ENCODE measurements around the gene SLC41A2. TPM values are rescaled to one million over a fixed set of nuclear protein-coding genes. Genes with fewer than 3 reads are reported as not detected.
A peak's percentile ranks its signal among the peaks of the same experiment; 100 is the strongest.

SLC41A2 gene
- total and polyA plus RNA-seq, 2 donors (not counting 1 experiment from before 2014, with no cell fraction given) = 0.51 to 13.0 TPM

- Mint-ChIP-seq H3K4me1 (peaks cover 30% of the 10 kb centered on the region), H3K4me3 (no peak overlapping the region), H3K27me3 (no peaks in the 10 kb centered on the region), H3K27ac (no peak overlapping the region), H3K9me3 (ENCODE audit: insufficient read depth) (no peaks in the 10 kb centered on the region)
- Histone ChIP-seq H4K20me1 (ENCODE audit: control insufficient read depth, insufficient read depth, low read length, poor library complexity, severe bottlenecking) (no peaks in the 10 kb centered on the region), H3K9me3 (ENCODE audit: control extremely low read depth in 1 of 3, control insufficient read depth in 2 of 3, insufficient read depth in 1 of 3, low read length in 2 of 3) (peaks cover 0 to 6% (median 0%) of the 10 kb centered on the region in 3 donors), H3K36me3 (replicated peaks in 1 of 2; ENCODE audit: control extremely low read depth in 1 of 2, control insufficient read depth in 1 of 2, extremely low read depth in 1 of 2, insufficient read depth in 2 of 2, low read length in 1 of 2) (no peaks in the 10 kb centered on the region), H3K4me3 (ENCODE audit: control extremely low read depth in 1 of 5, extremely low read depth in 1 of 5, insufficient read depth in 1 of 5, low read depth in 2 of 5, low read length in 4 of 5) (no peak overlapping the region), H3K4me1 (ENCODE audit: control insufficient read depth in 2 of 2, insufficient read depth in 2 of 2, low read length in 2 of 2) (peaks cover 24 to 32% of the 10 kb centered on the region in 2 donors), H3K79me2 (ENCODE audit: control insufficient read depth, insufficient read depth, low read length) (no peaks in the 10 kb centered on the region), H3K9ac (ENCODE audit: low read length) (no peak overlapping the region), H2AFZ (ENCODE audit: insufficient read depth, low read depth, low read length, poor library complexity, severe bottlenecking) (no peak overlapping the region), H3K27ac (ENCODE audit: low read length in 2 of 2) (no peak overlapping the region), H3K4me2 (replicated peaks; ENCODE audit: low read depth, low read length, poor library complexity, severe bottlenecking) (no peak overlapping the region), H3K27me3 (replicated peaks in 1 of 4; ENCODE audit: control extremely low read depth in 1 of 4, control insufficient read depth in 3 of 4, insufficient read depth in 4 of 4, low read length in 3 of 4) (no peaks in the 10 kb centered on the region)
- POLR2A ChIA-PET = no interaction called here
- DNase-seq (no peak), ATAC-seq (ENCODE audit: low read depth) (no peak)
- CTCF ChIA-PET = interaction anchor here (1.0 to 1.5 kb wide), 2 partner anchors 9 to 17 kb away, joined by 3 to 5 read pairs; no protein-coding TSS in a partner anchor
- intact Hi-C loops (cut with micrococcal nuclease) = no loop called here
- TF ChIP-seq, protein P1, sequence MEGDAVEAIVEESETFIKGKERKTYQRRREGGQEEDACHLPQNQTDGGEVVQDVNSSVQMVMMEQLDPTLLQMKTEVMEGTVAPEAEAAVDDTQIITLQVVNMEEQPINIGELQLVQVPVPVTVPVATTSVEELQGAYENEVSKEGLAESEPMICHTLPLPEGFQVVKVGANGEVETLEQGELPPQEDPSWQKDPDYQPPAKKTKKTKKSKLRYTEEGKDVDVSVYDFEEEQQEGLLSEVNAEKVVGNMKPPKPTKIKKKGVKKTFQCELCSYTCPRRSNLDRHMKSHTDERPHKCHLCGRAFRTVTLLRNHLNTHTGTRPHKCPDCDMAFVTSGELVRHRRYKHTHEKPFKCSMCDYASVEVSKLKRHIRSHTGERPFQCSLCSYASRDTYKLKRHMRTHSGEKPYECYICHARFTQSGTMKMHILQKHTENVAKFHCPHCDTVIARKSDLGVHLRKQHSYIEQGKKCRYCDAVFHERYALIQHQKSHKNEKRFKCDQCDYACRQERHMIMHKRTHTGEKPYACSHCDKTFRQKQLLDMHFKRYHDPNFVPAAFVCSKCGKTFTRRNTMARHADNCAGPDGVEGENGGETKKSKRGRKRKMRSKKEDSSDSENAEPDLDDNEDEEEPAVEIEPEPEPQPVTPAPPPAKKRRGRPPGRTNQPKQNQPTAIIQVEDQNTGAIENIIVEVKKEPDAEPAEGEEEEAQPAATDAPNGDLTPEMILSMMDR (IDR thresholded peaks at IDR 0.05) = no peak
- no peak for TF ChIP-seq EZH2 (IDR thresholded peaks at IDR 0.05; ENCODE audit: borderline replicate concordance, insufficient read depth, low read depth, low read length, poor library complexity, severe bottlenecking)
- WGBS (ENCODE audit: insufficient coverage) = 92% methylated on average over 8 of the region's 8 CpGs
These were observed 18.6 kb upstream of the SLC41A2 start for GRCh38 chr12:104976703-104977102.

GRCh38 chr12:104975587-104976343, 17.7 kb upstream of the SLC41A2 start:
- intact Hi-C loops (cut with micrococcal nuclease) = no loop called here
- Histone ChIP-seq H3K27ac (ENCODE audit: low read length in 2 of 2) (peak overlapping the region in 1 of 2 donors; percentile 14), H4K20me1 (ENCODE audit: control insufficient read depth, insufficient read depth, low read length, poor library complexity, severe bottlenecking) (no peaks in the 10 kb centered on the region), H3K9ac (ENCODE audit: low read length) (no peak overlapping the region), H2AFZ (ENCODE audit: insufficient read depth, low read depth, low read length, poor library complexity, severe bottlenecking) (no peak overlapping the region), H3K9me3 (ENCODE audit: control extremely low read depth in 1 of 3, control insufficient read depth in 2 of 3, insufficient read depth in 1 of 3, low read length in 2 of 3) (peaks cover 0 to 6% (median 0%) of the 10 kb centered on the region in 3 donors), H3K4me2 (replicated peaks; ENCODE audit: low read depth, low read length, poor library complexity, severe bottlenecking) (peak overlapping the region; percentile 5), H3K4me1 (ENCODE audit: control insufficient read depth in 2 of 2, insufficient read depth in 2 of 2, low read length in 2 of 2) (peaks cover 24 to 32% of the 10 kb centered on the region in 2 donors), H3K36me3 (replicated peaks in 1 of 2; ENCODE audit: control extremely low read depth in 1 of 2, control insufficient read depth in 1 of 2, extremely low read depth in 1 of 2, insufficient read depth in 2 of 2, low read length in 1 of 2) (no peaks in the 10 kb centered on the region), H3K4me3 (ENCODE audit: control extremely low read depth in 1 of 5, extremely low read depth in 1 of 5, insufficient read depth in 1 of 5, low read depth in 2 of 5, low read length in 4 of 5) (no peak overlapping the region), H3K27me3 (replicated peaks in 1 of 4; ENCODE audit: control extremely low read depth in 1 of 4, control insufficient read depth in 3 of 4, insufficient read depth in 4 of 4, low read length in 3 of 4) (no peaks in the 10 kb centered on the region), H3K79me2 (ENCODE audit: control insufficient read depth, insufficient read depth, low read length) (no peaks in the 10 kb centered on the region)
- no peak for TF ChIP-seq EZH2 (IDR thresholded peaks at IDR 0.05; ENCODE audit: borderline replicate concordance, insufficient read depth, low read depth, low read length, poor library complexity, severe bottlenecking)
- TF ChIP-seq, protein P1 (IDR thresholded peaks at IDR 0.05) = no peak
- ATAC-seq (ENCODE audit: low read depth) = no peak
- peak overlapping the region; percentile 41 for H3K4me3 Mint-ChIP-seq
- H3K27me3 Mint-ChIP-seq = no peaks in the 10 kb centered on the region
- CTCF ChIA-PET = interaction anchor here (2.5 kb wide), 1 partner anchor 10 kb away, joined by 5 read pairs; the partner anchor contains the start of gene NOPCHAP1
- H3K27ac Mint-ChIP-seq = peak overlapping the region; percentile 46
- no peak for DNase-seq
- POLR2A ChIA-PET = interaction anchor here (1.7 kb wide), 1 partner anchor 17 kb away, joined by 6 read pairs; the partner anchor contains the start of gene SLC41A2
- H3K4me1 Mint-ChIP-seq = peaks cover 30% of the 10 kb centered on the region
- no CpG with 5 or more reads among the region's 4 CpGs for WGBS (ENCODE audit: insufficient coverage)
- H3K9me3 Mint-ChIP-seq (ENCODE audit: insufficient read depth) = no peaks in the 10 kb centered on the region
